Right lobe of liver (tissue), 6 donors: Measurements from ENCODE around the gene TENM3. TPM values are rescaled to one million over a fixed set of nuclear protein-coding genes. Genes with fewer than 3 reads are reported as not detected.

Source experiments
- ATAC-seq, 4 donors: fragments of 200-7000 bp; cut with Tn5 transposase; one replicate each; pipeline ENCODE4 v1.9.1; 2020; ENCODE audit warnings: mild to moderate bottlenecking in 4 of 4, moderate library complexity in 4 of 4
- DNase-seq, 3 donors: peaks; one replicate each; pipeline ENCODE4 v3.0.0-alpha.2; 2020
- H3K27ac ChIP-seq, 3 donors: fragments of 200-600 bp; one replicate each; pipeline ENCODE4 v1.8.0; 2022
- H3K27me3 ChIP-seq, 2 donors: fragments of 200-600 bp; one replicate each; pipeline ENCODE4 v1.8.0; 2022
- H3K36me3 ChIP-seq, 4 donors: fragments of 200-600 bp; sonication (generic) in 1 of 4; one replicate each; pipeline versions ENCODE4 v1.5.1 to v1.8.0; 2017 to 2022; ENCODE audit warnings: control low read depth in 1 of 4
- H3K4me1 ChIP-seq, 4 donors: fragments of 200-600 bp; sonication (generic) in 1 of 4; one replicate each; pipeline versions ENCODE4 v1.5.1 to v1.8.0; 2017 to 2022; ENCODE audit warnings: control low read depth in 1 of 4
- H3K4me3 ChIP-seq, 3 donors: fragments of 200-600 bp; one replicate each; pipeline ENCODE4 v1.8.0; 2022
- H3K9me3 ChIP-seq, 4 donors: fragments of 200-600 bp; sonication (generic) in 1 of 4; one replicate each; pipeline versions ENCODE4 v1.5.1 to v1.8.0; 2017 to 2022; ENCODE audit warnings: control low read depth in 1 of 4
- CTCF ChIP-seq, 4 donors: fragments of 200-600 bp in 3 of 4; fragments of 450-650 bp in 1 of 4; IDR thresholded peaks; one replicate each; pipeline versions ENCODE4 v1.5.1 to v1.8.0; 2016 to 2022; ENCODE audit warnings: antibody characterized with exemption in 4 of 4, mild to moderate bottlenecking in 2 of 4
- POLR2A ChIP-seq: fragments of 450-650 bp; IDR thresholded peaks from one replicate; pipeline ENCODE4 v1.6.1; 2017; ENCODE audit warnings: antibody characterized with exemption, mild to moderate bottlenecking
- WGBS: methylation state at CpG from one replicate; pipeline ENCODE4 v1.1.6; 2018; ENCODE audit warnings: low coverage, low lambda C conversion rate; ENCODE audit not compliant: insufficient coverage; ENCODE audit errors: missing lambda C conversion rate; 5-methylcytosine and 5-hydroxymethylcytosine counted together
- intact Hi-C, 2 donors: fragments of 100-400 bp; cut with DNase I; formaldehyde crosslinking; loops; one replicate each; pipeline versions ENCODE4 v1.11.2 to v1.14.1; 2022
- total RNA-seq, 6 experiments: library from RNA; depleted of rRNA in 2 of 6; stranded (reverse); fragments of >200 nt in 2 of 6; fragmentation: NEBNext Ultra II Directional in 3 of 6; extraction: Animal tissue kit (Norgen Biotek cat#: 25700) in 3 of 6; gene quantifications; one replicate each; pipeline versions ENCODE4 v1.1.0 to v1.2.4, GENCODE V29; 2016 to 2023
- donor health status: DM: no; HTN: yes; CAD: no.
- donor health status: DM: no; HTN: no; CAD: no.
- donor health status: DM: no; HTN: no; CAD: no.
- donor health status: DM: no; HTN: yes; CAD: no.
- donor health status: DM: no; HTN: yes; CAD: no.

The TENM3 gene
- total RNA-seq, 6 experiments from 2014 or later: 0.06 to 3.0 (median 1.1) TPM

GRCh38 chr4:182827166-182827565 is 584.0 kb downstream of the TENM3 start:
- Histone ChIP-seq H3K27ac (no peak overlapping the region), H3K27me3 (no peaks in the 10 kb centered on the region), H3K36me3 (no peaks in the 10 kb centered on the region), H3K4me3 (no peak overlapping the region), H3K9me3 (no peaks in the 10 kb centered on the region), H3K4me1 (no peaks in the 10 kb centered on the region)
- 92% methylated on average over 5 of the region's 8 CpGs for WGBS
- TF ChIP-seq POLR2A (no peak), CTCF (IDR thresholded peaks at IDR 0.05) (no peak)
- no peak for DNase-seq
- intact Hi-C loops: no loop called here
- no peak for ATAC-seq

GRCh38 chr4:182827954-182828353 is 584.8 kb downstream of the TENM3 start:
- TF ChIP-seq CTCF (IDR thresholded peaks at IDR 0.05): no peak
- TF ChIP-seq POLR2A: no peak
- DNase-seq (no peak), ATAC-seq (no peak)
- intact Hi-C loops: no loop called here
- H3K4me3 ChIP-seq: no peak overlapping the region
- H3K27ac ChIP-seq: no peak overlapping the region
- H3K9me3 ChIP-seq: no peaks in the 10 kb centered on the region
- 80% methylated on average over 3 of the region's 9 CpGs for WGBS
- no peaks in the 10 kb centered on the region for H3K36me3 ChIP-seq
- no peaks in the 10 kb centered on the region for H3K27me3 ChIP-seq
- no peaks in the 10 kb centered on the region for H3K4me1 ChIP-seq

- ATAC-seq (no peak), DNase-seq (no peak)
- TF ChIP-seq CTCF (IDR thresholded peaks at IDR 0.05): no peak
- no peak for TF ChIP-seq POLR2A
- H3K36me3 ChIP-seq: no peaks in the 10 kb centered on the region
- no peak overlapping the region for H3K4me3 ChIP-seq
- 62% methylated on average over 10 of the region's 17 CpGs for WGBS
- H3K9me3 ChIP-seq: no peaks in the 10 kb centered on the region
- H3K27me3 ChIP-seq: no peaks in the 10 kb centered on the region
- H3K27ac ChIP-seq: no peak overlapping the region
- intact Hi-C loops: no loop called here
- no peaks in the 10 kb centered on the region for H3K4me1 ChIP-seq
These were observed 585.3 kb downstream of the TENM3 start for GRCh38 chr4:182828360-182829025.

GRCh38 chr4:182829196-182829595 is 586.0 kb downstream of the TENM3 start:
- Histone ChIP-seq H3K27me3 (no peaks in the 10 kb centered on the region), H3K4me3 (no peak overlapping the region), H3K27ac (no peak overlapping the region), H3K4me1 (no peaks in the 10 kb centered on the region), H3K36me3 (no peaks in the 10 kb centered on the region), H3K9me3 (no peaks in the 10 kb centered on the region)
- TF ChIP-seq CTCF (IDR thresholded peaks at IDR 0.05): no peak
- no peak for TF ChIP-seq POLR2A
- WGBS: 87% methylated on average over 3 of the region's 9 CpGs
- no peak for DNase-seq
- intact Hi-C loops: no loop called here
- no peak for ATAC-seq
